Adrenal gland (tissue), 5 donors: ENCODE data around the gene ZNF831.

Source experiments
- POLR2A ChIP-seq, 2 donors: fragments of 450-650 bp; IDR thresholded peaks; one replicate each; pipeline ENCODE4 v1.6.1; 2017; ENCODE audit warnings: antibody characterized with exemption in 2 of 2, mild to moderate bottlenecking in 2 of 2, moderate library complexity in 1 of 2
- TF ChIP-seq, protein P1 (sequence below), 6 experiments: fragments of 450-650 bp in 4 of 6; fragments of 200-600 bp in 2 of 6; sonication (generic) in 1 of 6; IDR thresholded peaks; 1 replicate in 5 of 6; 2 replicates in 1 of 6; pipeline versions ENCODE4 v1.5.1 to v1.8.0; 2016 to 2021; ENCODE audit warnings: antibody characterized with exemption in 6 of 6, mild to moderate bottlenecking in 2 of 6, moderate library complexity in 1 of 6
- donor health status: DM: no; HTN: no; CAD: no.

DNA sequence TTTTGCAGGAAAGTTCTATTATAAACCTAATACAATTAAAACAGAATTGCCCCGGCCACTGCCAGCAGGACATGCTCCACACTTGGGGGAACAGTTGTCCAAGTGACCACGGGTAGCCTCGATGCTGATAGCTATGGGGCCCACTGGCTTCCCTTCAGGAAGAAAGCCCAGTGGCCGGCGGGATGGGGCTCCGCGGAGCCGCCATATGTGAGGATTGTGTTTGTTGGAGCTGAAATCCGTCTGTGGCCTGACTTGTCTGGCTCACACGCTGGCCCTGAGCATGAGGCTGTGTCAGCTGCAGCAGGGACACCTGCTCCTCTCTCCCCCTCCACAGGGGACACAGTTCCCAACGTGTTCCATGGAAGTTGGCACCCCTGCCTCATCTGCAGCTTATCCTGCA lies 46.6 kb downstream of the ZNF831 start:
- TF ChIP-seq POLR2A (IDR thresholded peaks at IDR 0.05), result no peak
- TF ChIP-seq, protein P1, sequence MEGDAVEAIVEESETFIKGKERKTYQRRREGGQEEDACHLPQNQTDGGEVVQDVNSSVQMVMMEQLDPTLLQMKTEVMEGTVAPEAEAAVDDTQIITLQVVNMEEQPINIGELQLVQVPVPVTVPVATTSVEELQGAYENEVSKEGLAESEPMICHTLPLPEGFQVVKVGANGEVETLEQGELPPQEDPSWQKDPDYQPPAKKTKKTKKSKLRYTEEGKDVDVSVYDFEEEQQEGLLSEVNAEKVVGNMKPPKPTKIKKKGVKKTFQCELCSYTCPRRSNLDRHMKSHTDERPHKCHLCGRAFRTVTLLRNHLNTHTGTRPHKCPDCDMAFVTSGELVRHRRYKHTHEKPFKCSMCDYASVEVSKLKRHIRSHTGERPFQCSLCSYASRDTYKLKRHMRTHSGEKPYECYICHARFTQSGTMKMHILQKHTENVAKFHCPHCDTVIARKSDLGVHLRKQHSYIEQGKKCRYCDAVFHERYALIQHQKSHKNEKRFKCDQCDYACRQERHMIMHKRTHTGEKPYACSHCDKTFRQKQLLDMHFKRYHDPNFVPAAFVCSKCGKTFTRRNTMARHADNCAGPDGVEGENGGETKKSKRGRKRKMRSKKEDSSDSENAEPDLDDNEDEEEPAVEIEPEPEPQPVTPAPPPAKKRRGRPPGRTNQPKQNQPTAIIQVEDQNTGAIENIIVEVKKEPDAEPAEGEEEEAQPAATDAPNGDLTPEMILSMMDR (IDR thresholded peaks at IDR 0.05), result no peak
